K562 (cell line): ENCODE results near the gene ZNF564. TPM values are rescaled to one million over a fixed set of nuclear protein-coding genes. Genes with fewer than 3 reads are reported as not detected.
A peak's percentile ranks its signal among the peaks of the same experiment; 100 is the strongest.

Source experiments
- BRCA1 ChIP-seq, 2 experiments: fragments of 450-650 bp in 1 of 2; sonication (generic) in 1 of 2; formaldehyde crosslinking in 1 of 2; IDR thresholded peaks; 2 replicates each; pipeline versions ENCODE4 v1.5.0 to v1.6.1; 2017 to 2020; ENCODE audit warnings: mild to moderate bottlenecking in 1 of 2, missing genetic modification reagents in 1 of 2
- EGR1 ChIP-seq: fragments of 450-650 bp; conservative IDR thresholded peaks from 2 replicates; pipeline ENCODE4 v1.6.1; 2017; ENCODE audit warnings: mild to moderate bottlenecking
- FOS ChIP-seq: IDR thresholded peaks from 3 replicates; pipeline ENCODE4 v1.6.1; 2011; ENCODE audit not compliant: insufficient read length; ENCODE audit errors: extremely low read depth
- FOXK1 ChIP-seq: sonication (generic); formaldehyde crosslinking; IDR thresholded peaks from 2 replicates; pipeline ENCODE4 v1.8.0; 2022; ENCODE audit warnings: missing genetic modification reagents, mild to moderate bottlenecking, borderline replicate concordance
- HNRNPK ChIP-seq: fragments of 200-400 bp; formaldehyde crosslinking; IDR thresholded peaks from one replicate; pipeline ENCODE4 v1.6.1; 2018; ENCODE audit warnings: mild to moderate bottlenecking, low read depth, low read length; ENCODE audit not compliant: poor library complexity, severe bottlenecking
- KAT2B ChIP-seq: IDR thresholded peaks from one replicate; pipeline ENCODE4 v1.6.1; 2012; ENCODE audit warnings: low read depth, mild to moderate bottlenecking, control low read depth, inconsistent platforms, low read length, moderate library complexity
- KAT7 ChIP-seq: sonication (generic); formaldehyde crosslinking; IDR thresholded peaks from 2 replicates; pipeline ENCODE4 v1.8.0; 2022; ENCODE audit warnings: missing genetic modification reagents, mild to moderate bottlenecking, borderline replicate concordance
- KDM4B ChIP-seq, 2 experiments: fragments of 450-650 bp in 1 of 2; sonication (generic) in 1 of 2; IDR thresholded peaks; 2 replicates each; pipeline ENCODE4 v1.6.1; 2016 to 2017; ENCODE audit warnings: borderline replicate concordance in 2 of 2, antibody characterized with exemption in 1 of 2, low read depth in 1 of 2, mild to moderate bottlenecking in 1 of 2
- KDM5B ChIP-seq: fragments of 200-600 bp; sonication (generic); IDR thresholded peaks from 2 replicates; pipeline ENCODE4 v1.6.1; 2012; ENCODE audit warnings: low read depth, mild to moderate bottlenecking, moderate library complexity, low read length, control low read depth, inconsistent platforms; ENCODE audit not compliant: insufficient replicate concordance
- LEF1 ChIP-seq: fragments of 450-650 bp; IDR thresholded peaks from 2 replicates; pipeline ENCODE4 v1.6.1; 2016; ENCODE audit warnings: mild to moderate bottlenecking
- NR2F6 ChIP-seq: fragments of 450-650 bp; formaldehyde crosslinking; IDR thresholded peaks from 2 replicates; pipeline ENCODE4 v1.4.0; 2020; ENCODE audit warnings: mild to moderate bottlenecking
- PHB2 ChIP-seq: fragments of 450-650 bp; IDR thresholded peaks from 2 replicates; pipeline ENCODE4 v1.6.1; 2017; ENCODE audit warnings: low read depth
- RCOR1 ChIP-seq, 2 experiments: IDR thresholded peaks; 2 replicates each; pipeline ENCODE4 v1.6.1; 2012; ENCODE audit warnings: low read depth in 2 of 2, low read length in 2 of 2, borderline replicate concordance in 1 of 2, improper control_type of control experiment in 1 of 2
- RUNX1 ChIP-seq: sonication (generic); IDR thresholded peaks from 2 replicates; pipeline ENCODE4 v1.6.1; 2016; ENCODE audit warnings: antibody characterized with exemption, low read depth
- TAF15 ChIP-seq: fragments of 200-400 bp; formaldehyde crosslinking; IDR thresholded peaks from 2 replicates; pipeline ENCODE4 v1.6.1; 2017; ENCODE audit warnings: mild to moderate bottlenecking, low read depth, low read length, moderate library complexity
- XRCC3 ChIP-seq: fragments of 450-650 bp; IDR thresholded peaks from 2 replicates; pipeline ENCODE4 v1.6.1; 2017; ENCODE audit warnings: mild to moderate bottlenecking, moderate library complexity
- ZBTB26 ChIP-seq: fragments of 450-650 bp; formaldehyde crosslinking; IDR thresholded peaks from 2 replicates; pipeline ENCODE4 v1.4.0; 2022; ENCODE audit warnings: missing genetic modification characterization
- ZKSCAN8 ChIP-seq: fragments of 200-800 bp; sonication (Bioruptor generic); IDR thresholded peaks from 2 replicates; pipeline ENCODE4 v1.6.1; 2016; ENCODE audit warnings: missing genetic modification characterization, missing compliant biosample characterization
- ZNF175 ChIP-seq: fragments of 200-800 bp; sonication (Bioruptor generic); IDR thresholded peaks from 2 replicates; pipeline ENCODE4 v1.6.1; 2016; ENCODE audit warnings: low read depth, mild to moderate bottlenecking, missing genetic modification characterization, missing compliant biosample characterization
- ZNF282 ChIP-seq: sonication (generic); formaldehyde crosslinking; IDR thresholded peaks from 2 replicates; pipeline ENCODE4 v1.8.1; 2023; ENCODE audit warnings: missing genetic modification reagents
- ZNF551 ChIP-seq: fragments of 250-450 bp; sonication (Bioruptor Pico); IDR thresholded peaks from 2 replicates; pipeline ENCODE4 v1.5.0; 2021; ENCODE audit warnings: mild to moderate bottlenecking, moderate library complexity
- ZNF77 ChIP-seq: fragments of 250-450 bp; sonication (Bioruptor Pico); IDR thresholded peaks from 2 replicates; pipeline ENCODE4 v1.5.0; 2020
- polyA plus RNA-seq, 8 experiments: library from polyadenylated mRNA; depleted of rRNA in 4 of 8; stranded (reverse) in 5 of 8; unstranded in 3 of 8; fragments of >200 nt; fragmentation: Nextera tagmentation in 2 of 8; fragmentation: Illumina TruSeq in 1 of 8; extraction: Ambion mirVana in 2 of 8; extraction: Trizol in 1 of 8; gene quantifications; 2 replicates each; pipeline versions ENCODE4 v1.2.1 to v1.2.3, GENCODE V29; 2011 to 2014; ENCODE audit warnings: inconsistent platforms in 1 of 8, missing spikeins in 1 of 8
- total RNA-seq, 7 experiments: library from RNA; depleted of rRNA in 6 of 7; stranded (reverse); fragments of >200 nt in 6 of 7; fragmentation: Illumina TruSeq in 2 of 7; extraction: Trizol in 2 of 7; gene quantifications; 2 replicates each; pipeline versions ENCODE4 v1.2.1 to v1.2.3, GENCODE V29; 2011 to 2021; ENCODE audit warnings: low replicate concordance in 1 of 7
- TF ChIP-seq, protein P1 (sequence below), 3 experiments: fragments of 200-800 bp in 1 of 3; fragments of 250-450 bp in 1 of 3; fragments of 450-650 bp in 1 of 3; sonication (Bioruptor Pico) in 1 of 3; sonication (Bioruptor generic) in 1 of 3; formaldehyde crosslinking in 1 of 3; IDR thresholded peaks; 2 replicates each; pipeline versions ENCODE4 v1.6.1 to v1.8.0; 2016 to 2022; ENCODE audit warnings: mild to moderate bottlenecking in 2 of 3, missing genetic modification characterization in 2 of 3, missing compliant biosample characterization in 1 of 3, moderate library complexity in 1 of 3
- TF ChIP-seq, protein P2 (sequence below): sonication (generic); formaldehyde crosslinking; IDR thresholded peaks from 2 replicates; pipeline ENCODE4 v1.8.1; 2022; ENCODE audit warnings: missing genetic modification reagents

Gene ZNF564
- total and polyA plus RNA-seq, 9 of the 15 experiments (the other 6 are each of a cell fraction or from before 2014, with no cell fraction given) = 1.4 to 8.1 (median 5.6) TPM

GRCh38 chr19:12544401-12544876 is 6.8 kb downstream of the ZNF564 start (continued):
- TF ChIP-seq PHB2 (peak; percentile 90), ZNF77 (CRISPR knock-in tag) (no peak), RUNX1 (peak; percentile 83; the same call in 1 of the 2 replicates), EGR1 (peak; percentile 96), FOS (no peak), XRCC3 (no peak), LEF1 (peak; percentile 92), ZKSCAN8 (CRISPR knock-in tag) (no peak), KAT7 (no peak), ZNF175 (CRISPR knock-in tag) (peak; percentile 48; the same call in 1 of the 2 replicates), HNRNPK (no peak), BRCA1 (IDR thresholded peaks at IDR 0.05) (no peak), BRCA1 (CRISPR knock-in tag; IDR thresholded peaks at IDR 0.05) (no peak), TAF15 (no peak), NR2F6 (CRISPR knock-in tag) (no peak), KDM5B (no peak), ZBTB26 (no peak), RCOR1 (IDR thresholded peaks at IDR 0.05; ENCODE audit: borderline replicate concordance in 1 of 2, low read depth in 2 of 2, low read length in 2 of 2) (peak; percentile 33 to 86; a peak in 3 of 4 replicates), KDM4B (IDR thresholded peaks at IDR 0.05; ENCODE audit: borderline replicate concordance in 2 of 2, low read depth in 1 of 2) (no peak), ZNF551 (no peak), KAT2B (no peak), ZNF282 (no peak), FOXK1 (no peak)
- TF ChIP-seq, protein P1, sequence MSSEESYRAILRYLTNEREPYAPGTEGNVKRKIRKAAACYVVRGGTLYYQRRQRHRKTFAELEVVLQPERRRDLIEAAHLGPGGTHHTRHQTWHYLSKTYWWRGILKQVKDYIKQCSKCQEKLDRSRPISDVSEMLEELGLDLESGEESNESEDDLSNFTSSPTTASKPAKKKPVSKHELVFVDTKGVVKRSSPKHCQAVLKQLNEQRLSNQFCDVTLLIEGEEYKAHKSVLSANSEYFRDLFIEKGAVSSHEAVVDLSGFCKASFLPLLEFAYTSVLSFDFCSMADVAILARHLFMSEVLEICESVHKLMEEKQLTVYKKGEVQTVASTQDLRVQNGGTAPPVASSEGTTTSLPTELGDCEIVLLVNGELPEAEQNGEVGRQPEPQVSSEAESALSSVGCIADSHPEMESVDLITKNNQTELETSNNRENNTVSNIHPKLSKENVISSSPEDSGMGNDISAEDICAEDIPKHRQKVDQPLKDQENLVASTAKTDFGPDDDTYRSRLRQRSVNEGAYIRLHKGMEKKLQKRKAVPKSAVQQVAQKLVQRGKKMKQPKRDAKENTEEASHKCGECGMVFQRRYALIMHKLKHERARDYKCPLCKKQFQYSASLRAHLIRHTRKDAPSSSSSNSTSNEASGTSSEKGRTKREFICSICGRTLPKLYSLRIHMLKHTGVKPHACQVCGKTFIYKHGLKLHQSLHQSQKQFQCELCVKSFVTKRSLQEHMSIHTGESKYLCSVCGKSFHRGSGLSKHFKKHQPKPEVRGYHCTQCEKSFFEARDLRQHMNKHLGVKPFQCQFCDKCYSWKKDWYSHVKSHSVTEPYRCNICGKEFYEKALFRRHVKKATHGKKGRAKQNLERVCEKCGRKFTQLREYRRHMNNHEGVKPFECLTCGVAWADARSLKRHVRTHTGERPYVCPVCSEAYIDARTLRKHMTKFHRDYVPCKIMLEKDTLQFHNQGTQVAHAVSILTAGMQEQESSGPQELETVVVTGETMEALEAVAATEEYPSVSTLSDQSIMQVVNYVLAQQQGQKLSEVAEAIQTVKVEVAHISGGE (CRISPR knock-in tag; IDR thresholded peaks at IDR 0.05) = peak in 1 of 3 experiments; percentile 58; a peak in 1 of 6 replicates
- TF ChIP-seq, protein P2, sequence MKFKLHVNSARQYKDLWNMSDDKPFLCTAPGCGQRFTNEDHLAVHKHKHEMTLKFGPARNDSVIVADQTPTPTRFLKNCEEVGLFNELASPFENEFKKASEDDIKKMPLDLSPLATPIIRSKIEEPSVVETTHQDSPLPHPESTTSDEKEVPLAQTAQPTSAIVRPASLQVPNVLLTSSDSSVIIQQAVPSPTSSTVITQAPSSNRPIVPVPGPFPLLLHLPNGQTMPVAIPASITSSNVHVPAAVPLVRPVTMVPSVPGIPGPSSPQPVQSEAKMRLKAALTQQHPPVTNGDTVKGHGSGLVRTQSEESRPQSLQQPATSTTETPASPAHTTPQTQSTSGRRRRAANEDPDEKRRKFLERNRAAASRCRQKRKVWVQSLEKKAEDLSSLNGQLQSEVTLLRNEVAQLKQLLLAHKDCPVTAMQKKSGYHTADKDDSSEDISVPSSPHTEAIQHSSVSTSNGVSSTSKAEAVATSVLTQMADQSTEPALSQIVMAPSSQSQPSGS (CRISPR knock-in tag) = no peak
